ENCODE data around the gene HNRNPAB. TPM values are rescaled to one million over a fixed set of nuclear protein-coding genes. Genes with fewer than 3 reads are reported as not detected.

HNRNPAB gene
- total RNA-seq, 1 donor from 2014 or later: 118 TPM

DNA sequence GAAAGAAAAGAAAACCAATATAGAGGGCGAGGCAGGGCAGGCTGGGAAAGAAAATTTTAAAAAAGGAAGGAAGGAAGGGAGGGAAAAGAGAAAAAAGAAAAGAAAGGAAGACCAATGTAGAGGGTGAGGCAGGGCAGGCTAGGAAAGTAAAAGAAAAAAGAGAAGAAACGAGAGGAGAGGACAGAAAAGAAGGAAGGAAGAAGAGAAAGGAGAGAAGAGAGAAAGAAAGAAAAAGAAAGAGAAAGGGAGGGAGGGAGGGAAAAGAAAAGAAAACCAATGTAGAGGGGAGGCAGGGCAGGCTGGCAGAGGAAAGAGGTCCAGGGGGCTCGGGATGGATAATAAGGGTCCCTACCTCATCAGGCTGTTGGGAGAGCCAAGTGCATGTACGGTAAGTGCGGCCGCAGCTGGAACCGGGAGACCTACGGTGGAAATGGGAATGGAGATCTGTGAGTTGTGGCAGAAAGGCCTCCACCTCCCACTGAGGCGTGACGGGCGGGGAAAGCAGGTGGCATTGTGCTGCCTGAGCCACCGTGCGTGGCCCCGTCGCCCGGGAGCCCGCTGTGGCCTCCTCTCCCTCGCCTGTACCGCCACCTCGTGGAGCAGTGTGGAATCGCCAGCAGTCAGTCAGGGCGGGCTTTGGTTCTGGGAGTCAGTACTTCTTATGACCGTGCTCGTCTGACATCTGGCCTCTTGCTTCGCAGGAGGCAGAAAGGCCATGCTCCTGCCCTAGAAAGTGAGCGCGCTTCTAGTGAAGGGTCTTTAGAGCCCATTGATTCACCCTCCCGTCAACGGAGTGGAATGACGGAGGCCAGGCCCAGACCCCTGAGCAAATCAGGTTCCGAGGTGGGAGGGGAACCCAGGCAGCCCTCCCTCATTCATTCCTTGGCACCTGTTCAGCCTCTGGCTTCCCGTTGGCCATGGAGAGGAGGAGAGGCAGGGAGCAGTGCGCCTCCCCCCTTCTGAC, 40.3 kb upstream of the HNRNPAB start:
- Mint-ChIP-seq H3K27ac (peak overlapping the region; percentile 24), H3K9me3 (no peaks in the 10 kb centered on the region), H3K4me3 (peak overlapping the region; percentile 46), H3K36me3 (ENCODE audit: low read depth) (no peaks in the 10 kb centered on the region), H3K4me1 (peaks cover 15% of the 10 kb centered on the region), H3K27me3 (peaks cover 8% of the 10 kb centered on the region)
- ATAC-seq (ENCODE audit: low read depth) (peak; percentile 100), DNase-seq (peak; percentile 92)
- ChIA-PET POLR2A (no interaction called here), CTCF (interaction anchor here (3.3 kb wide), 1 partner anchor 88 kb away, joined by 26 read pairs; no protein-coding TSS in a partner anchor)
- TF ChIP-seq, protein P1, sequence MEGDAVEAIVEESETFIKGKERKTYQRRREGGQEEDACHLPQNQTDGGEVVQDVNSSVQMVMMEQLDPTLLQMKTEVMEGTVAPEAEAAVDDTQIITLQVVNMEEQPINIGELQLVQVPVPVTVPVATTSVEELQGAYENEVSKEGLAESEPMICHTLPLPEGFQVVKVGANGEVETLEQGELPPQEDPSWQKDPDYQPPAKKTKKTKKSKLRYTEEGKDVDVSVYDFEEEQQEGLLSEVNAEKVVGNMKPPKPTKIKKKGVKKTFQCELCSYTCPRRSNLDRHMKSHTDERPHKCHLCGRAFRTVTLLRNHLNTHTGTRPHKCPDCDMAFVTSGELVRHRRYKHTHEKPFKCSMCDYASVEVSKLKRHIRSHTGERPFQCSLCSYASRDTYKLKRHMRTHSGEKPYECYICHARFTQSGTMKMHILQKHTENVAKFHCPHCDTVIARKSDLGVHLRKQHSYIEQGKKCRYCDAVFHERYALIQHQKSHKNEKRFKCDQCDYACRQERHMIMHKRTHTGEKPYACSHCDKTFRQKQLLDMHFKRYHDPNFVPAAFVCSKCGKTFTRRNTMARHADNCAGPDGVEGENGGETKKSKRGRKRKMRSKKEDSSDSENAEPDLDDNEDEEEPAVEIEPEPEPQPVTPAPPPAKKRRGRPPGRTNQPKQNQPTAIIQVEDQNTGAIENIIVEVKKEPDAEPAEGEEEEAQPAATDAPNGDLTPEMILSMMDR (IDR thresholded peaks at IDR 0.05): peak; percentile 68
- intact Hi-C loops (cut with micrococcal nuclease): loop anchor here (1.0 kb wide), 2 partner anchors 18 to 88 kb away; no protein-coding TSS in a partner anchor

DNA sequence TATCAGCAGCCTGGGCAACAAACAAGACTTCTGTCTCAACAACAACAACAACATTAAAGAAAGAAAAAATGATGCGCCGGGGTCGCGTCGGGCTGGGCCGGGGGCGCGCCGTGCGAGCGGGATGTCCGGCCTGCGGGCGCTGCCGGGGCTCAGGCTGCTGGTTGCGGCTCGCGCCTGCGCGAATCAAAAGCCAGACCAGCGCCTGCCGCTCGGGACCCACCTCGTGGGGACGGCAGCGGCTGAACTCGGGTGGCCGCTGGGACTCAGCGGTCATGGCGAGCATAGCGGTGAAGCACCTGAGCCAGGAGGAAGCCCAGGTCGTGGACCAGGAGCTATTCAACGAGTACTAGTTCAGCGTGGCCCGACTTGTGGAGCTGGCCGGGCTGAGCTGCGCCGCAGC, 38.8 kb upstream of the HNRNPAB start:
- Mint-ChIP-seq H3K27me3 (peaks cover 8% of the 10 kb centered on the region), H3K9me3 (no peaks in the 10 kb centered on the region)
- CTCF ChIA-PET: interaction anchor here (1.6 kb wide), 1 partner anchor 90 kb away, joined by 19 read pairs; no protein-coding TSS in a partner anchor

DNA sequence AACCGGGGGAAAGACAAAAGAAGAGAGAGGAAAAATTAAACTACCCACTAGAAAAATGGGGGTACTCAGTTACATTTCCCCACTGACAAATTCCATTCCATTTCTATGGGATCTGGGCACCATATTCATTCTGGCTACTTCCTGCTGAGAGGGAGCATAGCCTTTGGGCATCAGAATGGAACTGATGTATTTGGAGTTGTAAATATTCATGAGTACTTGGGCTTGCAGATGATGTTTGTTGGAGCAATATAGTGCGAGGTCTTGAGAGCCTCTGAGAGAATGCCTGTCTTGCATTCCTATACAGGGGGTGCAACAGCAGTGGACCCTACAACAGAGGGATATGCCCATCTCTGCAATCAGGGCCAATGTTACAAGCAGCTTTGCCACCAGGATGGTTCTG, 33.9 kb upstream of the HNRNPAB start:
- Mint-ChIP-seq H3K4me1 (peaks cover 5% of the 10 kb centered on the region), H3K27me3 (no peaks in the 10 kb centered on the region), H3K36me3 (ENCODE audit: low read depth) (no peaks in the 10 kb centered on the region), H3K9me3 (no peaks in the 10 kb centered on the region), H3K4me3 (no peak overlapping the region), H3K27ac (no peak overlapping the region)
- no peak for DNase-seq
- POLR2A ChIA-PET: no interaction called here
- no peak for ATAC-seq (ENCODE audit: low read depth)
- intact Hi-C loops (cut with micrococcal nuclease): no loop called here
- CTCF ChIA-PET: no interaction called here
- TF ChIP-seq, protein P1 (IDR thresholded peaks at IDR 0.05): no peak

More for the DNA sequence above, 38.8 kb upstream of the HNRNPAB start:
- Mint-ChIP-seq H3K4me3 (no peak overlapping the region), H3K4me1 (peaks cover 15% of the 10 kb centered on the region), H3K27ac (no peak overlapping the region), H3K36me3 (ENCODE audit: low read depth) (no peaks in the 10 kb centered on the region)
- intact Hi-C loops (cut with micrococcal nuclease): no loop called here
- DNase-seq (no peak), ATAC-seq (ENCODE audit: low read depth) (no peak)
- TF ChIP-seq, protein P1 (IDR thresholded peaks at IDR 0.05): no peak
- POLR2A ChIA-PET: no interaction called here

DNA sequence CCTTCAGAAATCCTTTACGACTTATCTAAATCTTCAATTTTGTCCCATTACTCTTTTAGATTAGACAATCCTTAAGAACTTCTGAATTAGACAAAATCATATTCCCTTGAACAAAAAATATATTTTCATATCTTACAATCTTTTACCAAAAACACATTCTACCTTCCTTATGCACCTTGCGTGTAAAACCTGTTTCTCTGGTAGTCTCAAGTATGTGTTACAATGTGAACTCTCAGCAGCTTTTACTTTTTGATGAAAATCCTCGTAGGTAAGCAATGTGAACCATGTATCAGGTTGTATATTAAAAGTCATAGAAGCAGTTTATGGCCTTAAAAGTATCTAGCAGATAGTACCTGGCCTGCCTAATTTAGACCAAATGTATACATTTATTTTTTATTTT, 29.9 kb upstream of the HNRNPAB start:
- H3K36me3 Mint-ChIP-seq (ENCODE audit: low read depth): no peaks in the 10 kb centered on the region
- no peak overlapping the region for H3K27ac Mint-ChIP-seq
- POLR2A ChIA-PET: no interaction called here
- intact Hi-C loops (cut with micrococcal nuclease): no loop called here
- no peak overlapping the region for H3K4me3 Mint-ChIP-seq
- no peaks in the 10 kb centered on the region for H3K4me1 Mint-ChIP-seq
- TF ChIP-seq, protein P1 (IDR thresholded peaks at IDR 0.05): no peak
- H3K27me3 Mint-ChIP-seq: peaks cover 10% of the 10 kb centered on the region
- H3K9me3 Mint-ChIP-seq: no peaks in the 10 kb centered on the region
- CTCF ChIA-PET: no interaction called here
- no peak for ATAC-seq (ENCODE audit: low read depth)
- no peak for DNase-seq

DNA sequence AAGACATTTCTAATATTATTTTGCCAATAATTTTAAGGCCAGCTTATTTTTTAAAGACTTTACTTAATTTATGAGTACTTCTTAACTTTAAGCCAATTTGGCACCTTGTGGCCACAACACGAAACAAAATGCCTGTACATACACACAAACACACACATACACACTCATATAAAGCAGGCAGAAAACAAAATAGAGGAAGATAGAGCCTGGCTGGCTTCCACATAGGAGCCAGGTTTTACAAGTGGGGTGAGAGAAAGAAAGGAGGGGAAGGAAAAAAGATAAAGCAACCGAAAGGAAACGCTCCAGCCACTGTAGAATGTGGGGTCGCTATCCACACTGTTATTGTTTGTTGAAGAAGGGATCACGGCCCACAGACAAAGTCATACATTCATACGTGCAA, 27.5 kb upstream of the HNRNPAB start:
- no peaks in the 10 kb centered on the region for H3K9me3 Mint-ChIP-seq
- ChIA-PET POLR2A (no interaction called here), CTCF (no interaction called here)
- TF ChIP-seq, protein P1 (IDR thresholded peaks at IDR 0.05): no peak
- DNase-seq: no peak
- no peaks in the 10 kb centered on the region for H3K36me3 Mint-ChIP-seq (ENCODE audit: low read depth)
- no peak overlapping the region for H3K27ac Mint-ChIP-seq
- no peak overlapping the region for H3K4me3 Mint-ChIP-seq
- H3K4me1 Mint-ChIP-seq: no peaks in the 10 kb centered on the region
- peaks cover 14% of the 10 kb centered on the region for H3K27me3 Mint-ChIP-seq
- intact Hi-C loops (cut with micrococcal nuclease): no loop called here
- no peak for ATAC-seq (ENCODE audit: low read depth)

Measured in activated B cell treated with CpG ODN at 0.5 μM for 24 hours (primary cell).